GM12874 (cell line): ENCODE results near the gene RNFT2.

ENCODE experiments used
- TF ChIP-seq, protein P1 (sequence below): IDR thresholded peaks from 2 replicates; pipeline ENCODE4 v1.5.1; 2011; ENCODE audit warnings: low read depth, mild to moderate bottlenecking, control low read depth, low read length, moderate library complexity; ENCODE audit not compliant: insufficient read depth

The RNFT2 gene

GRCh38 chr12:116804051-116804450 lies 65.9 kb downstream of the RNFT2 start:
- TF ChIP-seq, protein P1, sequence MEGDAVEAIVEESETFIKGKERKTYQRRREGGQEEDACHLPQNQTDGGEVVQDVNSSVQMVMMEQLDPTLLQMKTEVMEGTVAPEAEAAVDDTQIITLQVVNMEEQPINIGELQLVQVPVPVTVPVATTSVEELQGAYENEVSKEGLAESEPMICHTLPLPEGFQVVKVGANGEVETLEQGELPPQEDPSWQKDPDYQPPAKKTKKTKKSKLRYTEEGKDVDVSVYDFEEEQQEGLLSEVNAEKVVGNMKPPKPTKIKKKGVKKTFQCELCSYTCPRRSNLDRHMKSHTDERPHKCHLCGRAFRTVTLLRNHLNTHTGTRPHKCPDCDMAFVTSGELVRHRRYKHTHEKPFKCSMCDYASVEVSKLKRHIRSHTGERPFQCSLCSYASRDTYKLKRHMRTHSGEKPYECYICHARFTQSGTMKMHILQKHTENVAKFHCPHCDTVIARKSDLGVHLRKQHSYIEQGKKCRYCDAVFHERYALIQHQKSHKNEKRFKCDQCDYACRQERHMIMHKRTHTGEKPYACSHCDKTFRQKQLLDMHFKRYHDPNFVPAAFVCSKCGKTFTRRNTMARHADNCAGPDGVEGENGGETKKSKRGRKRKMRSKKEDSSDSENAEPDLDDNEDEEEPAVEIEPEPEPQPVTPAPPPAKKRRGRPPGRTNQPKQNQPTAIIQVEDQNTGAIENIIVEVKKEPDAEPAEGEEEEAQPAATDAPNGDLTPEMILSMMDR, result no peak

DNA sequence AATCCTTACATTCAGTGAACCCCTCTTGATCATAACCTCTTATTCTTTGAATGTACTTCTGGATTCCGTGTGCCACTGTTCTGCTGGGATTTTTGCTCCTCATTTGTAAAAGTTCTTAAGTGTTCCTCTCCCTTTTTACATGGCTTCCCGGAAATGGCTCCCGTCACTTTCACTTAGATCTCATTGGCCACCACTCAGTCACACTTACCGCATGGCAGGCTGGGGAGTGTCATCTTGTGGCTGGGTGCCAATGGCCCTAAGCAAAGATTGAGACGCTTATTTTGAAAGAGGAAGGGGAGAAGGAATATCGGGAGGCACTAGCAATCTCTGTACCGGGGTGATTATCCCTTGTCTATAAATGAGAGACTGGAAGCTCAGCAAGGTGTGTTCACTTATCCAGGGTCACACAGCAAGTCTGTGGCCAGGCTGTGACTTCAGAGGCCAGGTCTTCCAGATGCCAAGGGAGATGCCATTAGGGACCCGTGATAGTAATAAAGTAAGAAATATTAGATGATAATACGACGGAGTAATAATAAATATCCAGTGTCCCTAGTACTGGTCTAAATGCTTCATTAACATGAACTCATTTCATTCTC lies 68.8 kb downstream of the RNFT2 start:
- TF ChIP-seq, protein P1, result no peak

DNA sequence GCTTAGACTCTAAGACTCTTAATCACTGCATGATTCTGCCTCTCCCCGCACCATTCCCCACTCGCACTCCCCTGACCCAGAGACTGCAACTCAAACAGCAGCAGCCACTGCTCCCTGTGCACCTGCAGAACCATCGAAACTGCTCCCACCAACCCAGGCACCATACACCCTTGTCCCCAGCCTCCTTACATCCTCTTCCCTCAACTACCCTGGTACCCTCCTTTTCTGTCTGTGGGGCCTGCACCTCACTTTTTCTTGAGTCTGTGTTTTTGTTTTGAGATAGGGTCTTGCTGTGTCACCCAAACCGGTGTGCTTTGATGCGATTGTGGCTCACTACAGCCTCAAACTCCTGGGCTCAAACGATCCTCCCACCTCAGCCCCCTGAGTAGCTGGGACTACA lies 69.4 kb downstream of the RNFT2 start:
- TF ChIP-seq, protein P1, result no peak

- TF ChIP-seq, protein P1, result no peak
Measured at GRCh38 chr12:116808113-116809105, 70.3 kb downstream of the RNFT2 start.

DNA sequence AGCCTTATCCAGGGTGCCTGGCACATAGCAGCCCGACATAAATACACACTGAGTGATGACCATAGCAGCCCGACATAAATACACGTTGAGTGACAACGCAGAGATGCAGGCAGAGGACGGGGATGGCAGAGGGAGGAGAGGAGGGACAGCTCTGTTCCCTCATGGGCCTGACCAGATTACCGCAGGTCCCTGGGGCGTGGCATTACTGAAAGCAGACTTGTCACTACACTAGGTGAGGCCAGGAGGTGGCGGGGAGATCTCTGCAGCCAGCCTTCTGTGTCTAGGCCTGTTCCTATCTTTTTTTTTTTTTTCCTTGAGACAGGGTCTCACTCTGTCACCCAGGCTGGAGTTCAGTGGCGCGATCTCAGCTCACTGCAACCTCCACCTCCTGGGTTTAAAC lies 74.1 kb downstream of the RNFT2 start:
- TF ChIP-seq, protein P1, result no peak

DNA sequence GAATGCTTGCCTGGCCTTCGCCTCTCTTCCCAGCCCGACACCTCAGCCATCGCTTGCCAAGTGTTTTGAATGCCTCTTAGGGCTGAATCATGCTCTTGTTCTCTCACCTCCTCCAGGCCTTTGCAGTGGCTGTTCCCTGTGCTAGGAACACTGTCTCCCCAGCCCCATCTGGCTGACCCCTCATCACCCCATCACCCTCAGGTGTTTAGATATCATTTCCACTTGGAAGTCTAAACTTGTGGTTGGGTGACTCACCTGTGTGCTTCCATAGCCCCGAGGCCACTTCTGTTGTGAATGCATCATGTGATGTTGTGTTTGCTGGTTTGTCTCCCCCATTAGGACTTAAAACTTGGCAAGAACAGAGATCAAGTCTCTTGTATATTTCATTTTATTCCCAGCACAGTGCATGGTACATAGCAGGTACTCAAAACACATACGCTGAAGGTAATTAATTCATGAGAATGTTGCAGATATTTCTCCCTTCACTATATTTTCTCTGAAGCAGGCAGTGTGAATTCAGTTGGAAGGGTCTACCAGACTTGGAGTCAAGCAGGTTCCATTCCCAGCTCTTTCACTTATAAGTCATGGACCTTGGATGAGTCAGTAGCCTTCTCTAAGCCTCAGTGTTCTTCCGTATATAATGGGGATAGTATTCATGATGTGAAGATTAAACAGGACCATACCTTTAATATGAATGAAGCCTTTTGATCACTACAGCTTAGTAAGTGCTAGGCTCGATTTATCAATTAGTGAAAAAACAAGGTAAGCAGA lies 75.3 kb downstream of the RNFT2 start:
- TF ChIP-seq, protein P1, result no peak

DNA sequence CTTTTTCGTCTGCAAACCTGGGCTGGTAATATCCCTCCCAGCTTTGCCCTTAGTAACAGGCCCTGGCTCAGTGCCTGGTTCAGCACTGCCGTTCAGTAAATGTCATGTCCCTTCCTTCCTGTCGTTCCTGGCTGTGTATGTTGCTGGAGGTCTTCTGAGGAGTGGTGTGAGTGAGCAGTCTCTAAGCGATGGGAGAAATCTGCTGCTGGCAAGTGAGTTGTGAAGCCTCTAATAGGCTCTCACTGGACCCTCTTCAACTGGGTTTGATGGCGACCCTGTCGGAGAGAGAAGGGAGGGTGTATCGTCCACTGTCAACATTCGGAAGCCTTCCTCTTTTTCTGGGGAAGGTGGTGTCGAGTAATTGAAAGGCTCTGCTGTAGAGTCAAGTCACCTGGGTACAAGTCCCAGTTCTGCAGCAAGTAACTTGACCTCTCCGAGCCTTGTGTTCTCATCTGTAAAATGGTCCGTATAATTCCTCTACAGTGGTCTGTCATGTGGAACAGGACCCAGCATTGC lies 80.3 kb downstream of the RNFT2 start:
- TF ChIP-seq, protein P1, result no peak
